LNCaP clone FGC (cell line): ENCODE data around the gene MPL.
A peak's percentile ranks its signal among the peaks of the same experiment; 100 is the strongest.

Source experiments
- DNase-seq: peaks from one replicate; pipeline ENCODE4 v3.0.0-alpha.2; 2011; ENCODE audit warnings: low read depth
- H3K4me3 ChIP-seq: 2 replicates; pipeline ENCODE4 v1.5.1; 2011; ENCODE audit warnings: mild to moderate bottlenecking, low read depth, low read length, control low read depth
- TF ChIP-seq, protein P1 (sequence below): IDR thresholded peaks from 2 replicates; pipeline ENCODE4 v1.5.1; 2012; ENCODE audit warnings: mild to moderate bottlenecking; ENCODE audit not compliant: control insufficient read depth, insufficient read depth; ENCODE audit errors: extremely low read depth

Gene MPL

DNA sequence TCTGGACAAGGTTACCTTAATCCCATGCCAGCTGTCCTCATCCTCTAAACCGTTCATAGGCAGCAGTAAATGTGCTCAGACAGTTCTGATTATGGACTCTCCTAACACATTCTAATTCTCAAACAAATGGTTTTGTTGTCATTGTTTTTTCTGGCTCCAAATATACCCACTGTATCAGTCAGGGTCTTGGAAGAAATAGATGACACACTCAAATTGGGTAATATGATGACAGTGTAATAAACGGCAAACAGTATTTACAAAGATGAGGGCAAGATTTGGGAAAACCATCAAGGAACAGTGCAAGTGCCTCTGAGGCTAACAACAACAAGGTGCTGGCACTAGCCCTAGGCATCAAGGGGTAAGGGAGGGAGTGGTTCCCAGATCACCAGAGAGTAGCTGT is 16.9 kb downstream of the MPL start:
- TF ChIP-seq, protein P1, sequence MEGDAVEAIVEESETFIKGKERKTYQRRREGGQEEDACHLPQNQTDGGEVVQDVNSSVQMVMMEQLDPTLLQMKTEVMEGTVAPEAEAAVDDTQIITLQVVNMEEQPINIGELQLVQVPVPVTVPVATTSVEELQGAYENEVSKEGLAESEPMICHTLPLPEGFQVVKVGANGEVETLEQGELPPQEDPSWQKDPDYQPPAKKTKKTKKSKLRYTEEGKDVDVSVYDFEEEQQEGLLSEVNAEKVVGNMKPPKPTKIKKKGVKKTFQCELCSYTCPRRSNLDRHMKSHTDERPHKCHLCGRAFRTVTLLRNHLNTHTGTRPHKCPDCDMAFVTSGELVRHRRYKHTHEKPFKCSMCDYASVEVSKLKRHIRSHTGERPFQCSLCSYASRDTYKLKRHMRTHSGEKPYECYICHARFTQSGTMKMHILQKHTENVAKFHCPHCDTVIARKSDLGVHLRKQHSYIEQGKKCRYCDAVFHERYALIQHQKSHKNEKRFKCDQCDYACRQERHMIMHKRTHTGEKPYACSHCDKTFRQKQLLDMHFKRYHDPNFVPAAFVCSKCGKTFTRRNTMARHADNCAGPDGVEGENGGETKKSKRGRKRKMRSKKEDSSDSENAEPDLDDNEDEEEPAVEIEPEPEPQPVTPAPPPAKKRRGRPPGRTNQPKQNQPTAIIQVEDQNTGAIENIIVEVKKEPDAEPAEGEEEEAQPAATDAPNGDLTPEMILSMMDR, result no peak
- H3K4me3 ChIP-seq, result no peak overlapping the region
- DNase-seq, result no peak

DNA sequence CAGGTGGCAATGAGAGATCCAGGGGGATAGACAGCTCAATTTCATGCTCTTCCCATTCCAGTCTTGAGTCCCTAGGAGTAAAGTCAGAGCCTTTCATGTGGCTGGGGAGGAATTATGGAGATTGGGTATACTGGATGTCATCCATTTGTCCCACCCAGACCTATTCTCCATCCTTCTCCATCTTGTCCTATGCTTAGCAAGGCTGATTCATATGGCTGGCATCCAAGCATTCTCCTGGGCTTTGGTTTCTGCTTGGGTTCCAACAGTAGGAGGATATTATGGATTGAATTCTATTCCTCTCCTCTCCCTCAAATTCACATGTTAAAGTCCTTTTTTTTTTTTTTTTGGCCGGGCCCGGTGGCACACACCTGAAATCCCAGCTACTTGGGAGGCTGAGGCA is 17.3 kb downstream of the MPL start:
- no peak for DNase-seq
- TF ChIP-seq, protein P1, result no peak
- H3K4me3 ChIP-seq, result no peak overlapping the region

DNA sequence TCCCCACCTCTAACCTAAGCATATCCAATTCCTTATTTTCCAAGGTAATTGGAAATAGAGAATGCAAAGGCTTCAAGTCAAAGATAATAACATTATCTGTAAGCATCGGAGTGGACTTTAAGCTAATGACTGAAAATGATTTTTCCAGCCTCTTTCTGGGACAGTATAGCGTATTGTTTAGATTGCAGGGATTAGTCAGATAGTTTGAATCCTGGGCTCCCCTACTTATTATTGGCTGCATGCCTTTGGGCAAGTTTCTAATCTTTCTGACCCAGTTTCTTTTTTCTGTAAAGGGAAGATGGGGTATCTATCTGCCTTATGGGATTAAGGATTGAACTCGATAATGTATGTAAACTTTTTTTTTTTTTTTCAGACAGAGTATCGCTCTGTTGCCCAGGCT is 19.6 kb downstream of the MPL start:
- DNase-seq, result no peak
- H3K4me3 ChIP-seq, result no peak overlapping the region
- TF ChIP-seq, protein P1, result no peak

DNA sequence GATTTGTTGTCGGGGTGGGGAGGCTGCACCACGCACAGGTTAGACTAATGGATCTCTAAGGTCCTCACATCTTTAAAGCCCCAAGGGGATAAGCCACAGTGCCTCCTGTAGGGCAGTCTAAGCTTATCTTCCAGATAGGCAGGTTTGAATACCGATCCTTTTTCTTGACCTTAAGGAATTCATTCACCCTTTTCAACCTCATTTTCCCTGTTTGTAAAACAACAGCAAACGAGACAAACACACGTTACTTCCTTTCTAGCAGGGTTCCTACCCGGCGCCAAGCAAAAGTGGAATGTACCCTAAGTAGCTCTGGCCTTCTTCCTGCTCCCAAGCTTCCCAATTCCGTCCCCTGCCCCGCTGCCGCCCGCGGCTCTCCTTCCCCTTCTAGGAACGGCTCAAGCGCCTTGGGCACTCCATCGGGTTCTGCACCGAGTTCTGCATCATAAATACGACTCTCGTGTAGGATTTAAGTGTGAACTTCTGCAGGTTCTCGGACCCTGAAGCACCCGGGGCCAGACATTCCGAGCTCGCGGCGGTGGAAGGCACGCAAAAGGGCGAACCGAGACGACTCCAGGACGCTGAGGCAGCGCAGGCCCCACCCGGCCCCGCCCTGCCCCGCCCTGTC is 20.6 kb downstream of the MPL start:
- peak overlapping the region; percentile 84 for H3K4me3 ChIP-seq
- TF ChIP-seq, protein P1, result peak; percentile 53
- DNase-seq, result peak; percentile 38

DNA sequence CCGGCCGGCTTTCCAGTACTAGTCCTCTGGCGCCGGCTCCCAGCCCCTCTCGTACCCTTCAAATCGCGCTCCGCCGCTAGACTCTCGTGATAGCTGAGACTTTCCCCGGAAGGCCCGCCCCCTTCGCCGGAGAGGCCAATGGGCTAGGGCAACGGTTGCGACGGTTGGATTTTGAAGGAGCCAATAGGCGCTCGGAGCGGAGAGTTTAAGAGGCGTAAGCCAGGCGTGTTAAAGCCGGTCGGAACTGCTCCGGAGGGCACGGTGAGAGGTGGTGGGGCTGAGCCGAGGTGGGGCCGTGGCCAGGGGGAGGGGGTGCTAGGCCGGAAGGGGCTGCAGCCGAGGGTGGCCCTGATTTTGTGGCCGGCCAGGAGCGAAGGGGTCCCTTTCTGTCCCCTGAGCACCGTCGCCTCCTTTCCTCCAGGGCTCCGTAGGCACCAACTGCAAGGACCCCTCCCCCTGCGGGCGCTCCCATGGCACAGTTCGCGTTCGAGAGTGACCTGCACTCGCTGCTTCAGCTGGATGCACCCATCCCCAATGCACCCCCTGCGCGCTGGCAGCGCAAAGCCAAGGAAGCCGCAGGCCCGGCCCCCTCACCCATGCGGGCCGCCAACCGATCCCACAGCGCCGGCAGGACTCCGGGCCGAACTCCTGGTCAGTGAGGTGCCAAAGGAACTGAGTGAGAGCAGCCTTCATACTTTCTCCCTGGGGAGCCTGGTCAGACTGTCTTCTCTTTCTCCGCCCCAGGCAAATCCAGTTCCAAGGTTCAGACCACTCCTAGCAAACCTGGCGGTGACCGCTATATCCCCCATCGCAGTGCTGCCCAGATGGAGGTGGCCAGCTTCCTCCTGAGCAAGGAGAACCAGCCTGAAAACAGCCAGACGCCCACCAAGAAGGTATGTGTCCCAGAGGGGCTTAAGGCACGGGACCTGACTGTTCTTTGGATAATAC is 21.4 kb downstream of the MPL start, which contains the start of gene CDC20:
TSS of gene CDC20 (plus strand) at position 236 of the 948 bp plus-strand sequence. CDS start at position 471, 235 bp downstream.
- peak within 1 kb of the TSS; percentile 84 for H3K4me3 ChIP-seq
- DNase-seq, result peak; percentile 89
- TF ChIP-seq, protein P1, result no peak

DNA sequence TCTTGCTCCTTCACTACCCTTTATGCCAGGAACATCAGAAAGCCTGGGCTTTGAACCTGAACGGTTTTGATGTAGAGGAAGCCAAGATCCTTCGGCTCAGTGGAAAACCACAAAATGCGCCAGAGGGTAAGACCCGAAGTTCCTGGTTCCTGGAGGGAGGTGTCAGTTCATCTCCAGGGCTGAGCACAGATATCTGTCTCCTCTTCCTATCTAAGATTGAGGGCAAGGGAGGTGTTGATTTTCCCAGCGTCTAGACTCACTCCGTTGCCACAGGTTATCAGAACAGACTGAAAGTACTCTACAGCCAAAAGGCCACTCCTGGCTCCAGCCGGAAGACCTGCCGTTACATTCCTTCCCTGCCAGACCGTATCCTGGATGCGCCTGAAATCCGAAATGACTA is 22.1 kb downstream of the MPL start:
- TF ChIP-seq, protein P1, result no peak
- peak overlapping the region; percentile 84 for H3K4me3 ChIP-seq
- DNase-seq, result no peak
